ENCODE results near the gene NXT1. TPM values are rescaled to one million over a fixed set of nuclear protein-coding genes. Genes with fewer than 3 reads are reported as not detected.

NXT1 gene
- total RNA-seq, 1 donor from 2014 or later: 26.6 TPM

- DNase-seq (ENCODE audit: low read depth in 2 of 2): no peak
Measured at GRCh38 chr20:23390091-23390774, 39.6 kb downstream of the NXT1 start.

- DNase-seq (ENCODE audit: low read depth in 2 of 2): no peak
Measured at GRCh38 chr20:23391707-23392310, 41.2 kb downstream of the NXT1 start.

- no peak for DNase-seq (ENCODE audit: low read depth in 2 of 2)
Measured at GRCh38 chr20:23393996-23394775, 43.6 kb downstream of the NXT1 start.

- peak; percentile 6 to 46 for DNase-seq (ENCODE audit: low read depth in 2 of 2)
Measured at GRCh38 chr20:23396950-23397627, 46.5 kb downstream of the NXT1 start.

GRCh38 chr20:23397961-23398360 lies 47.4 kb downstream of the NXT1 start:
- DNase-seq (ENCODE audit: low read depth in 2 of 2): peak; percentile 50 to 85

- DNase-seq (ENCODE audit: low read depth in 2 of 2): no peak
Measured at GRCh38 chr20:23399568-23400241, 49.1 kb downstream of the NXT1 start.

- DNase-seq (ENCODE audit: low read depth in 2 of 2): no peak
Measured at GRCh38 chr20:23401051-23401450, 50.5 kb downstream of the NXT1 start.

GRCh38 chr20:23403751-23404150 lies 53.2 kb downstream of the NXT1 start:
- no peak for DNase-seq (ENCODE audit: low read depth in 2 of 2)

GRCh38 chr20:23404196-23404595 lies 53.6 kb downstream of the NXT1 start:
- DNase-seq (ENCODE audit: low read depth in 2 of 2): no peak

Other genes with a start within 250 kb of the NXT1 start
- 14.6 and 22.5 TPM in 2 replicates for gene GZF1, start 11.4 kb downstream of the NXT1 start, total RNA-seq
- 4.7 and 5.8 TPM in 2 replicates for gene NAPB, start 70.7 kb downstream of the NXT1 start, total RNA-seq
- not detected in 2 replicates for gene CSTL1, start 88.9 kb downstream of the NXT1 start, total RNA-seq
- gene CST11, start 102.1 kb downstream of the NXT1 start, total RNA-seq: not detected in 2 replicates
- gene CST8, start 140.3 kb downstream of the NXT1 start, total RNA-seq: not detected in 2 replicates
- not detected in 2 replicates for gene CST9L, start 217.7 kb downstream of the NXT1 start, total RNA-seq